ENCODE results near the gene CCR8.

- TF ChIP-seq CTCF (IDR thresholded peaks at IDR 0.05) = no peak
- TF ChIP-seq ZFX (IDR thresholded peaks at IDR 0.05; ENCODE audit: borderline replicate concordance) = no peak
Measured at GRCh38 chr3:39284457-39284881, 45.0 kb upstream of the CCR8 start.

Measured in 22Rv1 (cell line).